Measurements from ENCODE around the gene CDH22.

The CDH22 gene

DNA sequence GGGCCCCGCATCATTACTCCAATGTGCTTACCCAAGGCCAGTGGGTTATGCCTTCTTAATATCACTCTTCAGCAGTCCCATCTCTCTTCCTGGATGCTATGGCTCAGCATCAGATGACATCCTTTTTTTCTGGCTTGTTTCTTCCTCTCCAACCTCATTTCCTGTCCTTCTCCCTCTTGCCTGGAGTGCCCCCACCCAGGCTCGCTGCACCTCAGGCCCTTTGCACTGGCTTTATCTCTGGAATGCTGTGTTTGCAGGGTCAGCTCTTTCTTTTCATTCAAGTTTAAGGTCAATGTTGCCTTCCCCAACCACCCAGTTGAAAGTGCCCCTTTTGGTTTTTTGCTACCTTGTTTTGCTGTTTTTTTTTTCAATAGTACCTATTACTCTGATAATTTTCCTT is 153.5 kb downstream of the CDH22 start:
- in situ Hi-C loops (cut with MboI; ENCODE audit: low pct_unique_long_range_greater_than_20kb, low sequenced_read_pairs, unreplicated experiment), result no loop called here
- TF ChIP-seq, protein P1, sequence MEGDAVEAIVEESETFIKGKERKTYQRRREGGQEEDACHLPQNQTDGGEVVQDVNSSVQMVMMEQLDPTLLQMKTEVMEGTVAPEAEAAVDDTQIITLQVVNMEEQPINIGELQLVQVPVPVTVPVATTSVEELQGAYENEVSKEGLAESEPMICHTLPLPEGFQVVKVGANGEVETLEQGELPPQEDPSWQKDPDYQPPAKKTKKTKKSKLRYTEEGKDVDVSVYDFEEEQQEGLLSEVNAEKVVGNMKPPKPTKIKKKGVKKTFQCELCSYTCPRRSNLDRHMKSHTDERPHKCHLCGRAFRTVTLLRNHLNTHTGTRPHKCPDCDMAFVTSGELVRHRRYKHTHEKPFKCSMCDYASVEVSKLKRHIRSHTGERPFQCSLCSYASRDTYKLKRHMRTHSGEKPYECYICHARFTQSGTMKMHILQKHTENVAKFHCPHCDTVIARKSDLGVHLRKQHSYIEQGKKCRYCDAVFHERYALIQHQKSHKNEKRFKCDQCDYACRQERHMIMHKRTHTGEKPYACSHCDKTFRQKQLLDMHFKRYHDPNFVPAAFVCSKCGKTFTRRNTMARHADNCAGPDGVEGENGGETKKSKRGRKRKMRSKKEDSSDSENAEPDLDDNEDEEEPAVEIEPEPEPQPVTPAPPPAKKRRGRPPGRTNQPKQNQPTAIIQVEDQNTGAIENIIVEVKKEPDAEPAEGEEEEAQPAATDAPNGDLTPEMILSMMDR (IDR thresholded peaks at IDR 0.05; ENCODE audit: extremely low read depth, insufficient read depth, missing control alignments), result no peak
- DNase-seq (ENCODE audit: low spot score), result no peak

DNA sequence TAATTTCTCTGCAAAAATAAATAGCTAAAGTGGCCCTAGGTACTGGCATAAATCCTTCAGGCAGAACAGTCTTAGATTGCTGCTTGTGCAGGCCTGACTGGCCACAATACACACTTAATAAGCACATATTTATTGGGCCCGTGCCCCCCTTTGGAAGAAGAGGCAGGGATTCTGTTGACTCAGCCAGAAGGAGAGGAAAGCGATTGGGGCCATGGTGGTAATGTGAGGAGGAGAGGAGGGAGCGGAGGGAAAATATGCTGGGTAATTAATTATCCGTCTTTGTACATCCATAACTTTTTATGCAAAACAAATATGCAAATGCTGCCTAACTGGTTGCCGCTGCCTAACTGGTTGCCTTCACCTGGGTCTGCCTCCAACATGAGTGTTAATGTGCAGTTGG is 154.0 kb downstream of the CDH22 start:
- in situ Hi-C loops (cut with MboI; ENCODE audit: low pct_unique_long_range_greater_than_20kb, low sequenced_read_pairs, unreplicated experiment), result no loop called here

GRCh38 chr20:46152824-46153586 is 155.3 kb downstream of the CDH22 start:
- in situ Hi-C loops (cut with MboI; ENCODE audit: low pct_unique_long_range_greater_than_20kb, low sequenced_read_pairs, unreplicated experiment), result no loop called here

More for the DNA sequence above, 154.0 kb downstream of the CDH22 start:
- TF ChIP-seq, protein P1 (IDR thresholded peaks at IDR 0.05; ENCODE audit: extremely low read depth, insufficient read depth, missing control alignments), result no peak
- DNase-seq (ENCODE audit: low spot score), result no peak

DNA sequence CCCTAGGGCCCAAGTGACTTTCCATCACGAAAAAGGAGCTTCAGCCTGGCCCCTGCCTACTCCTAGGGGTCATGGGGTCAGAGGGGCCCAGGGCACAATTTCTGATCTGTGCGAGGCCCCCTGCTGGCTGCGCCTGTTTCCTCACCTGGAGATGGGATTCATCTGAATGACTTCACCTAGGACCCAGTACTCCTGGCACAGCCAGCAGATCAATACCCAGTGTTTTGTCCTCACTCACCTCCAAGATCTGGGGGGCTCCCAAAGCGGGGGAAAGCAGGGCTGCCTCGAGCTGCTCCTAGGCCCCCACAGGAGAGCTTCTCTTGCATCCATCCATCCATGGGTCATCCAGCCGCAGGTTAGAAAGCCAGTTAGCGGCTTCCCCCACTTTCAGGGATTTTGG is 156.4 kb downstream of the CDH22 start:
- TF ChIP-seq, protein P1 (IDR thresholded peaks at IDR 0.05; ENCODE audit: extremely low read depth, insufficient read depth, missing control alignments), result peak; percentile 51
- in situ Hi-C loops (cut with MboI; ENCODE audit: low pct_unique_long_range_greater_than_20kb, low sequenced_read_pairs, unreplicated experiment), result no loop called here
- DNase-seq (ENCODE audit: low spot score), result peak; percentile 65

More at GRCh38 chr20:46152824-46153586, 155.3 kb downstream of the CDH22 start:
- no peak for DNase-seq (ENCODE audit: low spot score)
- TF ChIP-seq, protein P1 (IDR thresholded peaks at IDR 0.05; ENCODE audit: extremely low read depth, insufficient read depth, missing control alignments), result no peak

GRCh38 chr20:46150943-46151342 is 157.4 kb downstream of the CDH22 start:
- DNase-seq (ENCODE audit: low spot score), result no peak
- in situ Hi-C loops (cut with MboI; ENCODE audit: low pct_unique_long_range_greater_than_20kb, low sequenced_read_pairs, unreplicated experiment), result no loop called here
- TF ChIP-seq, protein P1 (IDR thresholded peaks at IDR 0.05; ENCODE audit: extremely low read depth, insufficient read depth, missing control alignments), result no peak

GRCh38 chr20:46148313-46149208 is 159.7 kb downstream of the CDH22 start:
- TF ChIP-seq, protein P1 (IDR thresholded peaks at IDR 0.05; ENCODE audit: extremely low read depth, insufficient read depth, missing control alignments), result no peak
- in situ Hi-C loops (cut with MboI; ENCODE audit: low pct_unique_long_range_greater_than_20kb, low sequenced_read_pairs, unreplicated experiment), result no loop called here

More at GRCh38 chr20:46148313-46149208, 159.7 kb downstream of the CDH22 start:
- DNase-seq (ENCODE audit: low spot score), result no peak

Measured in GM13977 (cell line).